ENCODE results near the gene UBE2H. TPM values are rescaled to one million over a fixed set of nuclear protein-coding genes. Genes with fewer than 3 reads are reported as not detected.

The UBE2H gene
- total and polyA plus RNA-seq, 2 donors from 2014 or later: 40.6 to 107 TPM

DNA sequence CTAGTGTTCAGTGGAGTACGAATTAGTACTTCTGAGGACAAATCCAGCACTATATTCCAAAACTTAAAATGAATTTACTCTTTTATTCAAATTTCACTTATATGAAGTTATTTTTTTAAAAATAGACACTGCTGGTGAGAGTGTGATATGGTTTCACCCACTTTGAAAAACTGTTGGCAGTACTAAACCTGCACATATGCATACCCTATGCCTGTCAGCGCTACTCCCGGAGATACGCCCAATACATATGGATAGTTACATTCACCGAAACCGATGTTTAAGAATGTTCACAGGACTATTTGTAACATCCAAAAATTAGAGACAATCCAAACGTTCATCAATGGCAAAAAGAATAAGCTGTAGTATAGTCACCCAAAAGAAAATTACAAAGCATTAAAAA is 69.6 kb downstream of the UBE2H start:
- DNase-seq (no peak), FAIRE-seq (no peak)
- H3K4me1 ChIP-seq (ENCODE audit: control insufficient read depth in 2 of 3, insufficient read depth in 2 of 3, low read depth in 1 of 3, low read length in 3 of 3): peaks cover 2 to 13% (median 5%) of the 10 kb centered on the region in 3 donors
- H3K27me3 ChIP-seq (ENCODE audit: control insufficient read depth, insufficient read depth, low read length): no peaks in the 10 kb centered on the region
- no peak overlapping the region for H3K4me3 ChIP-seq (ENCODE audit: low read length in 3 of 3)
- no peaks in the 10 kb centered on the region for H3K9me3 ChIP-seq (ENCODE audit: control insufficient read depth in 2 of 3, insufficient read depth in 1 of 3, low read length in 3 of 3)
- TF ChIP-seq, protein P1, sequence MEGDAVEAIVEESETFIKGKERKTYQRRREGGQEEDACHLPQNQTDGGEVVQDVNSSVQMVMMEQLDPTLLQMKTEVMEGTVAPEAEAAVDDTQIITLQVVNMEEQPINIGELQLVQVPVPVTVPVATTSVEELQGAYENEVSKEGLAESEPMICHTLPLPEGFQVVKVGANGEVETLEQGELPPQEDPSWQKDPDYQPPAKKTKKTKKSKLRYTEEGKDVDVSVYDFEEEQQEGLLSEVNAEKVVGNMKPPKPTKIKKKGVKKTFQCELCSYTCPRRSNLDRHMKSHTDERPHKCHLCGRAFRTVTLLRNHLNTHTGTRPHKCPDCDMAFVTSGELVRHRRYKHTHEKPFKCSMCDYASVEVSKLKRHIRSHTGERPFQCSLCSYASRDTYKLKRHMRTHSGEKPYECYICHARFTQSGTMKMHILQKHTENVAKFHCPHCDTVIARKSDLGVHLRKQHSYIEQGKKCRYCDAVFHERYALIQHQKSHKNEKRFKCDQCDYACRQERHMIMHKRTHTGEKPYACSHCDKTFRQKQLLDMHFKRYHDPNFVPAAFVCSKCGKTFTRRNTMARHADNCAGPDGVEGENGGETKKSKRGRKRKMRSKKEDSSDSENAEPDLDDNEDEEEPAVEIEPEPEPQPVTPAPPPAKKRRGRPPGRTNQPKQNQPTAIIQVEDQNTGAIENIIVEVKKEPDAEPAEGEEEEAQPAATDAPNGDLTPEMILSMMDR (IDR thresholded peaks at IDR 0.05; ENCODE audit: borderline replicate concordance, extremely low read depth, insufficient read depth): no peak
- H3K27ac ChIP-seq (ENCODE audit: low read depth in 2 of 2, low read length in 2 of 2): no peak overlapping the region
- H3K9ac ChIP-seq (ENCODE audit: low read length in 3 of 3): no peak overlapping the region
- intact Hi-C loops (cut with DNase I): no loop called here
- H3K36me3 ChIP-seq (ENCODE audit: control insufficient read depth in 2 of 3, insufficient read depth in 3 of 3, low read length in 3 of 3): peaks cover 2 to 8% (median 3%) of the 10 kb centered on the region in 3 donors

DNA sequence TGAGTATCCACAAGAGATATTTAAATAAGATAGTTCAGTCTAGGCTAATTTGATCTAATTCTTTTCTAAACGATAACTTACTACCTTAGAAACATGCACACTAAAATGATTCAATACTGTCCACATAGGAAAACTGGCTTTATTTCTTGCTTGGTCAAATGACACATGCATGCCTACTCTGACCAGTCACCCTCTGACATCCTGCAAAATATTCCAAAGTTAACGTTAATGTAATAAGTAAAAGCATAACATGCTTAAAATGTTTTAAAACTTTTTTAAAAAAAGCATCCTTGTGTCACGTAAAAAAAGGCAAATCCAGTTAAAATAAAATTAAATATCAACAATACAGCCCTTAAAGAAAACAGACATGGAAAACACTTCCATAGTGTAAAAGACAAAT is 70.2 kb downstream of the UBE2H start:
- DNase-seq: no peak
- FAIRE-seq: no peak
- Histone ChIP-seq H3K27me3 (ENCODE audit: control insufficient read depth, insufficient read depth, low read length) (no peaks in the 10 kb centered on the region), H3K9me3 (ENCODE audit: control insufficient read depth in 2 of 3, insufficient read depth in 1 of 3, low read length in 3 of 3) (no peaks in the 10 kb centered on the region), H3K4me3 (ENCODE audit: low read length in 3 of 3) (no peak overlapping the region), H3K36me3 (ENCODE audit: control insufficient read depth in 2 of 3, insufficient read depth in 3 of 3, low read length in 3 of 3) (peaks cover 2 to 8% (median 3%) of the 10 kb centered on the region in 3 donors), H3K4me1 (ENCODE audit: control insufficient read depth in 2 of 3, insufficient read depth in 2 of 3, low read depth in 1 of 3, low read length in 3 of 3) (peaks cover 2 to 15% (median 5%) of the 10 kb centered on the region in 3 donors), H3K9ac (ENCODE audit: low read length in 3 of 3) (no peak overlapping the region), H3K27ac (ENCODE audit: low read depth in 2 of 2, low read length in 2 of 2) (no peak overlapping the region)
- intact Hi-C loops (cut with DNase I): no loop called here
- TF ChIP-seq, protein P1 (IDR thresholded peaks at IDR 0.05; ENCODE audit: borderline replicate concordance, extremely low read depth, insufficient read depth): no peak

DNA sequence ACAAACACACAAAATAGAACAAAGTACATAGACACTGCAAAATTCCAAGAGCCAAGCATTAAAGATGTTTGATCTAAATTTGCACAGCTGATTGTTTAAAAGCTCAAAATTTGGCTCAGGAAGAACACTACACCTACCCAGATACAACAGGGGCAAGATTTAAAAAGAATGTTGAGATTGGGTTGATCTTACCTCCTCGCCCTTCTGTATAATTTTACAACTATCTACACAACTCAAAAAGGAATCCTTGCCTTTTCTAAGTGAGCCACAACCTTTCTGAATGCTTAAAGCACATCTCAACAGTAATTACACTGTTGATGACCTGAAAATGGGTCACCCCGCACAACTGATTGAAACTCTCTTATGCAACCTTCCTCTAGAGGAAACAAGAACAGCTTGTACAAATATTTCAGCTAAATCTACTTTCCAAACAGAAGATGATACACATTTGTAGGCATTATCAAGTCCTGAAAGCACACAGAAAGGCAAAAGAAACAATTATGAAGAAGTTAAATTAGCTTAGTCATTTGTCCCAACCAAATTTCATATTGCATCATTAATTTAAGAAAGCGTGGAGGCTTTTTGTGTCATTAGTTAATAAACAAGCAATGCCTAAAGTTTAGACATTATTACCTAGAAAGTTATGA is 75.5 kb downstream of the UBE2H start:
- DNase-seq (no peak), FAIRE-seq (no peak)
- peaks cover 2 to 8% (median 3%) of the 10 kb centered on the region in 3 donors for H3K36me3 ChIP-seq (ENCODE audit: control insufficient read depth in 2 of 3, insufficient read depth in 3 of 3, low read length in 3 of 3)
- no peak overlapping the region for H3K4me3 ChIP-seq (ENCODE audit: low read length in 3 of 3)
- H3K27ac ChIP-seq (ENCODE audit: low read depth in 2 of 2, low read length in 2 of 2): no peak overlapping the region
- peaks cover 0 to 14% (median 5%) of the 10 kb centered on the region in 3 donors for H3K4me1 ChIP-seq (ENCODE audit: control insufficient read depth in 2 of 3, insufficient read depth in 2 of 3, low read depth in 1 of 3, low read length in 3 of 3)
- no peaks in the 10 kb centered on the region for H3K27me3 ChIP-seq (ENCODE audit: control insufficient read depth, insufficient read depth, low read length)
- H3K9me3 ChIP-seq (ENCODE audit: control insufficient read depth in 2 of 3, insufficient read depth in 1 of 3, low read length in 3 of 3): no peaks in the 10 kb centered on the region
- TF ChIP-seq, protein P1 (IDR thresholded peaks at IDR 0.05; ENCODE audit: borderline replicate concordance, extremely low read depth, insufficient read depth): no peak
- intact Hi-C loops (cut with DNase I): no loop called here
- no peak overlapping the region for H3K9ac ChIP-seq (ENCODE audit: low read length in 3 of 3)
